Naive thymus-derived CD4-positive, alpha-beta T cell (primary cell): ENCODE data around the gene NKAIN2. TPM values are rescaled to one million over a fixed set of nuclear protein-coding genes. Genes with fewer than 3 reads are reported as not detected.
"Not testable (repeated sequence)": the region's sequence is repeated elsewhere in the genome, so short reads cannot be mapped to it uniquely, and the experiment has no call there.

ENCODE experiments used
- ATAC-seq: fragments of 150-1000 bp; cut with Tn5 transposase; 2 replicates; pipeline ENCODE4 v1.10.0; 2021; ENCODE audit warnings: mild to moderate bottlenecking, moderate library complexity
- CTCF ChIA-PET: fragments of 350-600 bp; sonication (Branson Sonifier 250); formaldehyde crosslinking; loops from one replicate; lab custom pipeline; 2021; ENCODE audit warnings: antibody characterized with exemption; lab: Charles Lee
- POLR2A ChIA-PET: fragments of 350-600 bp; sonication (Branson Sonifier 250); formaldehyde crosslinking; loops from one replicate; lab custom pipeline; 2021; ENCODE audit warnings: antibody characterized with exemption, inconsistent platforms; lab: Charles Lee
- DNase-seq, 9 donors: peaks; one replicate each; pipeline versions ENCODE4 v3.0.0 to v3.0.0-alpha.2; 2020 to 2022; ENCODE audit warnings: mixed read lengths in 1 of 9
- H3K27ac ChIP-seq: one replicate; pipeline ENCODE4 v1.7.0; 2013; ENCODE audit warnings: mild to moderate bottlenecking, low read depth, low read length, moderate library complexity
- H3K27me3 ChIP-seq, 2 donors: one replicate each; pipeline ENCODE4 v1.7.0; 2013; ENCODE audit warnings: low read length in 2 of 2, mild to moderate bottlenecking in 2 of 2, moderate library complexity in 2 of 2; ENCODE audit not compliant: control insufficient read depth in 2 of 2, insufficient read depth in 2 of 2
- H3K36me3 ChIP-seq, 3 experiments: 1 replicate in 2 of 3; 2 replicates in 1 of 3; pipeline ENCODE4 v1.7.0; 2013; ENCODE audit warnings: low read length in 3 of 3, mild to moderate bottlenecking in 3 of 3, moderate library complexity in 1 of 3; ENCODE audit not compliant: insufficient read depth in 3 of 3, control insufficient read depth in 2 of 3
- H3K4me1 ChIP-seq, 2 donors: one replicate each; pipeline ENCODE4 v1.7.0; 2013; ENCODE audit warnings: low read length in 2 of 2, mild to moderate bottlenecking in 2 of 2, moderate library complexity in 1 of 2; ENCODE audit not compliant: control insufficient read depth in 2 of 2, insufficient read depth in 2 of 2
- H3K4me3 ChIP-seq: 2 replicates; pipeline ENCODE4 v1.7.0; 2013; ENCODE audit warnings: mild to moderate bottlenecking, low read length
- H3K9me3 ChIP-seq, 3 experiments: 1 replicate in 2 of 3; 2 replicates in 1 of 3; pipeline ENCODE4 v1.7.0; 2013; ENCODE audit warnings: low read length in 3 of 3; ENCODE audit not compliant: control insufficient read depth in 2 of 3
- H3K27ac Mint-ChIP-seq, 9 donors: one replicate each; pipeline ENCODE4 v1.8.0; 2020 to 2022; ENCODE audit warnings: mixed read lengths in 9 of 9, mild to moderate bottlenecking in 8 of 9, moderate library complexity in 5 of 9, inconsistent platforms in 2 of 9
- H3K27me3 Mint-ChIP-seq, 5 donors: one replicate each; pipeline ENCODE4 v1.8.0; 2021 to 2022; ENCODE audit warnings: mixed read lengths in 5 of 5, mild to moderate bottlenecking in 1 of 5
- H3K36me3 Mint-ChIP-seq, 5 donors: one replicate each; pipeline ENCODE4 v1.8.0; 2020 to 2022; ENCODE audit warnings: mixed read lengths in 5 of 5, mild to moderate bottlenecking in 3 of 5, inconsistent platforms in 1 of 5
- H3K4me1 Mint-ChIP-seq, 7 donors: one replicate each; pipeline ENCODE4 v1.8.0; 2020 to 2022; ENCODE audit warnings: mixed read lengths in 7 of 7, mild to moderate bottlenecking in 3 of 7, inconsistent platforms in 1 of 7
- H3K4me3 Mint-ChIP-seq, 10 donors: one replicate each; pipeline ENCODE4 v1.8.0; 2020 to 2022; ENCODE audit warnings: mild to moderate bottlenecking in 10 of 10, mixed read lengths in 10 of 10, moderate library complexity in 6 of 10, inconsistent platforms in 2 of 10
- H3K9me3 Mint-ChIP-seq, 11 donors: one replicate each; pipeline ENCODE4 v1.8.0; 2020 to 2022; ENCODE audit warnings: mixed read lengths in 11 of 11, mild to moderate bottlenecking in 4 of 11, inconsistent platforms in 1 of 11, moderate library complexity in 1 of 11
- intact Hi-C, 2 donors: fragments of 100-400 bp; cut with micrococcal nuclease; formaldehyde crosslinking; loops; one replicate each; pipeline ENCODE4 v1.15.1; 2023
- polyA plus RNA-seq, 2 donors: library from polyadenylated mRNA; unstranded; fragments of 300-500 nt; fragmentation: Illumina TruSeq; gene quantifications; one replicate each; pipeline ENCODE4 v1.2.3, GENCODE V29; 2021
- total RNA-seq, 6 experiments: library from RNA in 5 of 6; stranded (reverse) in 5 of 6; gene quantifications; 1 replicate in 5 of 6; 2 replicates in 1 of 6; pipeline ENCODE4 v1.2.3 and lab custom pipeline; 2021 to 2026

NKAIN2 gene
- total and polyA plus RNA-seq, 7 experiments from 2014 or later = 0.21 to 2.9 TPM; not detected in 5

GRCh38 chr6:124464600-124464999 is 660.9 kb downstream of the NKAIN2 start:
- ATAC-seq, CTCF ChIA-PET, H3K27ac ChIP-seq, H3K36me3 ChIP-seq, H3K4me1 Mint-ChIP-seq, H3K4me1 ChIP-seq, intact Hi-C loops, POLR2A ChIA-PET, DNase-seq, H3K4me3 ChIP-seq, H3K27ac Mint-ChIP-seq, H3K27me3 Mint-ChIP-seq, H3K9me3 Mint-ChIP-seq, H3K27me3 ChIP-seq, H3K36me3 Mint-ChIP-seq, H3K4me3 Mint-ChIP-seq, H3K9me3 ChIP-seq: not testable (repeated sequence)

- Histone ChIP-seq H3K36me3 (no peaks in the 10 kb centered on the region), H3K27ac (no peak overlapping the region), H3K4me3 (no peak overlapping the region), H3K27me3 (no peaks in the 10 kb centered on the region), H3K9me3 (no peaks in the 10 kb centered on the region), H3K4me1 (no peaks in the 10 kb centered on the region)
- POLR2A ChIA-PET = no interaction called here
- no peak for DNase-seq
- no peaks in the 10 kb centered on the region for H3K4me1 Mint-ChIP-seq
- ATAC-seq = no peak
- CTCF ChIA-PET = no interaction called here
- H3K27ac Mint-ChIP-seq = no peak overlapping the region
- H3K36me3 Mint-ChIP-seq = no peaks in the 10 kb centered on the region
- no peaks in the 10 kb centered on the region for H3K27me3 Mint-ChIP-seq
- no peak overlapping the region for H3K4me3 Mint-ChIP-seq
- intact Hi-C loops = no loop called here
- H3K9me3 Mint-ChIP-seq = peaks cover 0 to 6% (median 3%) of the 10 kb centered on the region in 11 donors
Observed at GRCh38 chr6:124466949-124467348, 663.3 kb downstream of the NKAIN2 start.

GRCh38 chr6:124467366-124467765 is 663.7 kb downstream of the NKAIN2 start:
- Histone ChIP-seq H3K4me3 (no peak overlapping the region), H3K9me3 (no peaks in the 10 kb centered on the region), H3K27me3 (no peaks in the 10 kb centered on the region), H3K27ac (no peak overlapping the region), H3K4me1 (no peaks in the 10 kb centered on the region), H3K36me3 (no peaks in the 10 kb centered on the region)
- H3K4me1 Mint-ChIP-seq = no peaks in the 10 kb centered on the region
- no peak overlapping the region for H3K4me3 Mint-ChIP-seq
- CTCF ChIA-PET = no interaction called here
- peaks cover 0 to 8% (median 3%) of the 10 kb centered on the region in 11 donors for H3K9me3 Mint-ChIP-seq
- DNase-seq (no peak), ATAC-seq (no peak)
- intact Hi-C loops = no loop called here
- POLR2A ChIA-PET = no interaction called here
- H3K27ac Mint-ChIP-seq = no peak overlapping the region
- no peaks in the 10 kb centered on the region for H3K27me3 Mint-ChIP-seq
- H3K36me3 Mint-ChIP-seq = no peaks in the 10 kb centered on the region

GRCh38 chr6:124470803-124471202 is 667.1 kb downstream of the NKAIN2 start:
- ChIA-PET POLR2A (no interaction called here), CTCF (no interaction called here)
- Mint-ChIP-seq H3K36me3 (no peaks in the 10 kb centered on the region), H3K9me3 (peaks cover 0 to 15% (median 0%) of the 10 kb centered on the region in 11 donors), H3K27me3 (no peaks in the 10 kb centered on the region), H3K4me3 (no peak overlapping the region), H3K27ac (no peak overlapping the region), H3K4me1 (no peaks in the 10 kb centered on the region)
- Histone ChIP-seq H3K27me3 (no peaks in the 10 kb centered on the region), H3K9me3 (no peaks in the 10 kb centered on the region), H3K36me3 (no peaks in the 10 kb centered on the region), H3K27ac (no peak overlapping the region), H3K4me1 (no peaks in the 10 kb centered on the region), H3K4me3 (no peak overlapping the region)
- ATAC-seq = no peak
- DNase-seq = no peak
- intact Hi-C loops = no loop called here

- Histone ChIP-seq H3K4me3 (no peak overlapping the region), H3K4me1 (no peaks in the 10 kb centered on the region), H3K36me3 (no peaks in the 10 kb centered on the region), H3K27me3 (no peaks in the 10 kb centered on the region), H3K9me3 (no peaks in the 10 kb centered on the region), H3K27ac (no peak overlapping the region)
- intact Hi-C loops = no loop called here
- H3K27ac Mint-ChIP-seq = no peak overlapping the region
- H3K4me3 Mint-ChIP-seq = no peak overlapping the region
- no peak for DNase-seq
- no peaks in the 10 kb centered on the region for H3K27me3 Mint-ChIP-seq
- ATAC-seq = no peak
- CTCF ChIA-PET = no interaction called here
- POLR2A ChIA-PET = no interaction called here
- no peaks in the 10 kb centered on the region for H3K36me3 Mint-ChIP-seq
- no peaks in the 10 kb centered on the region for H3K4me1 Mint-ChIP-seq
- peaks cover 0 to 15% (median 1%) of the 10 kb centered on the region in 11 donors for H3K9me3 Mint-ChIP-seq
Observed at GRCh38 chr6:124475176-124475575, 671.5 kb downstream of the NKAIN2 start.

GRCh38 chr6:124478906-124479305 is 675.2 kb downstream of the NKAIN2 start:
- Mint-ChIP-seq H3K4me3 (no peak overlapping the region), H3K36me3 (no peaks in the 10 kb centered on the region), H3K27me3 (no peaks in the 10 kb centered on the region), H3K4me1 (no peaks in the 10 kb centered on the region), H3K9me3 (peaks cover 0 to 5% (median 0%) of the 10 kb centered on the region in 11 donors), H3K27ac (no peak overlapping the region)
- Histone ChIP-seq H3K9me3 (no peaks in the 10 kb centered on the region), H3K4me1 (no peaks in the 10 kb centered on the region), H3K36me3 (no peaks in the 10 kb centered on the region), H3K27me3 (no peaks in the 10 kb centered on the region), H3K4me3 (no peak overlapping the region), H3K27ac (no peak overlapping the region)
- DNase-seq (no peak), ATAC-seq (no peak)
- intact Hi-C loops = no loop called here
- POLR2A ChIA-PET = no interaction called here
- CTCF ChIA-PET = no interaction called here

GRCh38 chr6:124479991-124480430 is 676.3 kb downstream of the NKAIN2 start:
- H3K4me1 Mint-ChIP-seq = no peaks in the 10 kb centered on the region
- intact Hi-C loops = no loop called here
- ChIA-PET CTCF (no interaction called here), POLR2A (no interaction called here)
- no peaks in the 10 kb centered on the region for H3K4me1 ChIP-seq
- no peaks in the 10 kb centered on the region for H3K36me3 ChIP-seq
- no peak overlapping the region for H3K27ac ChIP-seq
- DNase-seq = no peak
- H3K9me3 ChIP-seq = no peaks in the 10 kb centered on the region
- ATAC-seq = no peak
- H3K27me3 ChIP-seq = no peaks in the 10 kb centered on the region
- no peaks in the 10 kb centered on the region for H3K36me3 Mint-ChIP-seq
- no peak overlapping the region for H3K27ac Mint-ChIP-seq
- H3K9me3 Mint-ChIP-seq = peaks cover 0 to 8% (median 0%) of the 10 kb centered on the region in 11 donors
- H3K4me3 ChIP-seq = no peak overlapping the region
- no peak overlapping the region for H3K4me3 Mint-ChIP-seq
- H3K27me3 Mint-ChIP-seq = no peaks in the 10 kb centered on the region
